Activated CD8-positive, alpha-beta T cell treated with anti-CD3 and anti-CD28 coated beads for 36 hours (primary cell): ENCODE results near the gene PARVB. TPM values are rescaled to one million over a fixed set of nuclear protein-coding genes. Genes with fewer than 3 reads are reported as not detected.

Experiments
- ATAC-seq: fragments of 200-7000 bp; cut with Tn5 transposase; one replicate; pipeline ENCODE4 v1.10.0; 2021; ENCODE audit warnings: mild to moderate bottlenecking, moderate library complexity
- CTCF ChIA-PET: fragments of 350-600 bp; sonication (Branson Sonifier 250); formaldehyde crosslinking; loops from one replicate; lab custom pipeline; 2021; ENCODE audit warnings: antibody characterized with exemption; lab: Charles Lee
- POLR2A ChIA-PET: fragments of 350-600 bp; sonication (Branson Sonifier 250); formaldehyde crosslinking; loops from one replicate; lab custom pipeline; 2021; ENCODE audit warnings: antibody characterized with exemption; lab: Charles Lee
- DNase-seq: peaks from one replicate; pipeline ENCODE4 v3.0.0-alpha.2; 2020
- H3K27ac Mint-ChIP-seq: one replicate; pipeline ENCODE4 v1.8.0; 2021; ENCODE audit warnings: mild to moderate bottlenecking, mixed read lengths
- H3K27me3 Mint-ChIP-seq: one replicate; pipeline ENCODE4 v1.8.0; 2021; ENCODE audit warnings: mixed read lengths
- H3K36me3 Mint-ChIP-seq: one replicate; pipeline ENCODE4 v1.8.0; 2021; ENCODE audit warnings: low read depth, mixed read lengths
- H3K4me1 Mint-ChIP-seq: one replicate; pipeline ENCODE4 v1.8.0; 2021; ENCODE audit warnings: low read depth, mixed read lengths
- H3K4me3 Mint-ChIP-seq: one replicate; pipeline ENCODE4 v1.8.0; 2021; ENCODE audit warnings: mild to moderate bottlenecking, moderate library complexity, mixed read lengths
- H3K9me3 Mint-ChIP-seq: one replicate; pipeline ENCODE4 v1.8.0; 2021; ENCODE audit warnings: mixed read lengths
- intact Hi-C: fragments of 100-400 bp; cut with micrococcal nuclease; formaldehyde crosslinking; loops from one replicate; pipeline ENCODE4 v1.10.0; 2022
- total RNA-seq, 2 experiments: library from RNA; stranded (reverse); gene quantifications; one replicate each; pipeline ENCODE4 v1.2.3, GENCODE V29; 2021
- TF ChIP-seq, protein P1 (sequence below): fragments of 200-600 bp; IDR thresholded peaks from one replicate; pipeline ENCODE4 v1.8.0; 2022; ENCODE audit warnings: antibody characterized with exemption, mild to moderate bottlenecking

PARVB gene
- total RNA-seq, 2 experiments from 2014 or later: 71.0 to 73.1 TPM

GRCh38 chr22:44186121-44186510, 162.0 kb downstream of the PARVB start:
- DNase-seq: no peak
- Mint-ChIP-seq H3K4me1 (peaks cover 27% of the 10 kb centered on the region), H3K9me3 (no peaks in the 10 kb centered on the region), H3K4me3 (no peak overlapping the region), H3K27me3 (no peaks in the 10 kb centered on the region), H3K36me3 (peaks cover 22% of the 10 kb centered on the region), H3K27ac (no peak overlapping the region)
- ChIA-PET POLR2A (no interaction called here), CTCF (no interaction called here)
- ATAC-seq: no peak
- intact Hi-C loops: loop anchor here (10.0 kb wide), 1 partner anchor 139 kb away; no protein-coding TSS in a partner anchor
- TF ChIP-seq, protein P1, sequence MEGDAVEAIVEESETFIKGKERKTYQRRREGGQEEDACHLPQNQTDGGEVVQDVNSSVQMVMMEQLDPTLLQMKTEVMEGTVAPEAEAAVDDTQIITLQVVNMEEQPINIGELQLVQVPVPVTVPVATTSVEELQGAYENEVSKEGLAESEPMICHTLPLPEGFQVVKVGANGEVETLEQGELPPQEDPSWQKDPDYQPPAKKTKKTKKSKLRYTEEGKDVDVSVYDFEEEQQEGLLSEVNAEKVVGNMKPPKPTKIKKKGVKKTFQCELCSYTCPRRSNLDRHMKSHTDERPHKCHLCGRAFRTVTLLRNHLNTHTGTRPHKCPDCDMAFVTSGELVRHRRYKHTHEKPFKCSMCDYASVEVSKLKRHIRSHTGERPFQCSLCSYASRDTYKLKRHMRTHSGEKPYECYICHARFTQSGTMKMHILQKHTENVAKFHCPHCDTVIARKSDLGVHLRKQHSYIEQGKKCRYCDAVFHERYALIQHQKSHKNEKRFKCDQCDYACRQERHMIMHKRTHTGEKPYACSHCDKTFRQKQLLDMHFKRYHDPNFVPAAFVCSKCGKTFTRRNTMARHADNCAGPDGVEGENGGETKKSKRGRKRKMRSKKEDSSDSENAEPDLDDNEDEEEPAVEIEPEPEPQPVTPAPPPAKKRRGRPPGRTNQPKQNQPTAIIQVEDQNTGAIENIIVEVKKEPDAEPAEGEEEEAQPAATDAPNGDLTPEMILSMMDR: no peak

DNA sequence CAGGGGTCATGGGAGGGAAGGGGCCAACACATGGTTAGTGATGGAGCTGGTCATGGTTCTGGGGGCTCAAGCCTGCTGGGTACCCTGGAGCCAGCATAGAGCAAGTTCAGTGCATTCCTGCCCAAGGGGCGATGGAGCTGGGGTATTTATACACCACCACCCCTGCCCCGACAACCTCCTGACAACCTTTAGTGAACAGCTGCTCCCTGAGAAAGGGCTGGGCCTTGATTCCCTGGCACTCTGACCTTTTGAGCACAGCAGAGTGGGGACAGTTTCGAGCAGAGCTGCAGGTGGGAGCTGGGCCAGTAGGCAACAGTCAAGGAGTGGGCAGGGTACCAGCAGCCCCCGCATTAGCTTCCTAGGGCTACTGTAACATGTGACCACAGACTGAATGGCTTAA, 162.6 kb downstream of the PARVB start:
- no peak overlapping the region for H3K27ac Mint-ChIP-seq
- DNase-seq (no peak), ATAC-seq (no peak)
- POLR2A ChIA-PET: interaction anchor here (0.7 kb wide), 1 partner anchor 1761 kb away, joined by 3 read pairs; no protein-coding TSS in a partner anchor
- CTCF ChIA-PET: no interaction called here
- H3K4me3 Mint-ChIP-seq: no peak overlapping the region
- intact Hi-C loops: loop anchor here (10.0 kb wide), 1 partner anchor 138 kb away; no protein-coding TSS in a partner anchor
- no peaks in the 10 kb centered on the region for H3K27me3 Mint-ChIP-seq
- H3K9me3 Mint-ChIP-seq: no peaks in the 10 kb centered on the region
- TF ChIP-seq, protein P1: no peak
- peaks cover 32% of the 10 kb centered on the region for H3K4me1 Mint-ChIP-seq
- H3K36me3 Mint-ChIP-seq: peaks cover 24% of the 10 kb centered on the region

GRCh38 chr22:44187652-44188230, 163.6 kb downstream of the PARVB start:
- no peaks in the 10 kb centered on the region for H3K27me3 Mint-ChIP-seq
- H3K4me3 Mint-ChIP-seq: no peak overlapping the region
- peaks cover 41% of the 10 kb centered on the region for H3K4me1 Mint-ChIP-seq
- TF ChIP-seq, protein P1: no peak
- H3K27ac Mint-ChIP-seq: no peak overlapping the region
- H3K9me3 Mint-ChIP-seq: no peaks in the 10 kb centered on the region
- ChIA-PET POLR2A (no interaction called here), CTCF (no interaction called here)
- no peak for ATAC-seq
- H3K36me3 Mint-ChIP-seq: peaks cover 23% of the 10 kb centered on the region
- DNase-seq: no peak
- intact Hi-C loops: loop anchor here (10.0 kb wide), 1 partner anchor 137 kb away; no protein-coding TSS in a partner anchor

DNA sequence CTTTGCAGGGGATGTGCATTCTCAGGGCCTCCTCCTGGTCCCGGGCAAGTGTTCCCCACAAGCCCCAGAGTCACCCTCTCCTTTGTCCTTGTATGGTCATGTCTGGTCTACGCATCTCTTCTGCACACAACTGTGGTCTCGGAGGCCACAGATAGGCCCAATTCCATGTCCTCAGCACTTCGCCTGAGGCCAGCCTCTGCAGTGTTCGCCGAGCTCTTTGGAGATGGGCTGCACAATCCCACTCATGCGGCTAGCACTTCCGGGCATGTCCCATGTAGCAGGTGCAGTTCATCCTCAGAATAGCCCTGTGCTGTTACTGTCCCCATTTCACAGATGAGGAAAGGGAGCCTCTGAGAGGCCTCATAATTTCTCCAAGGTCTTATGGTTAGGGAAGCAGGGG, 164.2 kb downstream of the PARVB start:
- no peak overlapping the region for H3K27ac Mint-ChIP-seq
- TF ChIP-seq, protein P1: no peak
- H3K4me3 Mint-ChIP-seq: no peak overlapping the region
- no peaks in the 10 kb centered on the region for H3K9me3 Mint-ChIP-seq
- H3K36me3 Mint-ChIP-seq: peaks cover 24% of the 10 kb centered on the region
- CTCF ChIA-PET: no interaction called here
- no peaks in the 10 kb centered on the region for H3K27me3 Mint-ChIP-seq
- no peak for DNase-seq
- intact Hi-C loops: loop anchor here (10.0 kb wide), 1 partner anchor 136 kb away; no protein-coding TSS in a partner anchor
- ATAC-seq: no peak
- POLR2A ChIA-PET: no interaction called here
- H3K4me1 Mint-ChIP-seq: peaks cover 44% of the 10 kb centered on the region

- ChIA-PET CTCF (no interaction called here), POLR2A (interaction anchor here (0.8 kb wide), 1 partner anchor 13 kb away, joined by 3 read pairs; no protein-coding TSS in a partner anchor)
- ATAC-seq (no peak), DNase-seq (no peak)
- no peak overlapping the region for H3K27ac Mint-ChIP-seq
- H3K9me3 Mint-ChIP-seq: no peaks in the 10 kb centered on the region
- intact Hi-C loops: loop anchor here (10.0 kb wide), 1 partner anchor 136 kb away; no protein-coding TSS in a partner anchor
- H3K4me3 Mint-ChIP-seq: no peak overlapping the region
- peaks cover 28% of the 10 kb centered on the region for H3K36me3 Mint-ChIP-seq
- peaks cover 47% of the 10 kb centered on the region for H3K4me1 Mint-ChIP-seq
- H3K27me3 Mint-ChIP-seq: no peaks in the 10 kb centered on the region
- TF ChIP-seq, protein P1: no peak
Observed at GRCh38 chr22:44188986-44189630, 165.0 kb downstream of the PARVB start.
